Activated CD8-positive, alpha-beta memory T cell treated with anti-CD3 and anti-CD28 coated beads, Interleukin-2, amount 50 U/mL, for 24 hours (primary cell): Measurements from ENCODE around the gene ZSCAN5A.
"Not testable (repeated sequence)": the region's sequence is repeated elsewhere in the genome, so short reads cannot be mapped to it uniquely, and the experiment has no call there.

Experiments
- DNase-seq: peaks from one replicate; pipeline ENCODE4 v3.0.0-alpha.2; 2020; ENCODE audit errors: extremely low read depth

ZSCAN5A gene

GRCh38 chr19:56314381-56315076, at the start of gene ZSCAN5A:
Gene ZSCAN5A, minus strand, starts transcription at chr19:56314839. Its CDS starts 89,793 bp downstream, at chr19:56225046.
- DNase-seq: peak; percentile 95

- DNase-seq: no peak
Measured at GRCh38 chr19:56360841-56361240, 46.2 kb upstream of the ZSCAN5A start.

GRCh38 chr19:56356944-56357343, 42.3 kb upstream of the ZSCAN5A start:
- DNase-seq: no peak

DNA sequence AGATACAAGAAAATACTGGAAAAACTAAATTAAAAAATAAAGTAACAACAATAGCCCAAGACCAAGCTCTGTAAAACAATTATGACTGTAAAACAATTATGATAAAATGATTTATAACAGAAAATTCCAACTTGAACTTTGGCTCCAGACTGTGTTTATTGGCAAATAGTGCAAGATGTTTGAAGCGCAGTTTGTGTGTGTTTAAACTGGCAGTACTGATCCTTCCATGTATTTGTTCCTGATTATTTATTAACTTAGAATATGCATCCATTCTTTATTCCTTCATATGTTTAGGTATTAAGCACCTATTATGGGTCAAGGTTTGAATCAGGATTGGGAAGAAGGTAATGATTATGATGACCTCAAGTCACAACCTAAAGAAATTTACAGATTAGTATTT, 40.9 kb upstream of the ZSCAN5A start:
- DNase-seq: no peak

- no peak for DNase-seq
Measured at GRCh38 chr19:56351208-56351607, 36.6 kb upstream of the ZSCAN5A start.

DNA sequence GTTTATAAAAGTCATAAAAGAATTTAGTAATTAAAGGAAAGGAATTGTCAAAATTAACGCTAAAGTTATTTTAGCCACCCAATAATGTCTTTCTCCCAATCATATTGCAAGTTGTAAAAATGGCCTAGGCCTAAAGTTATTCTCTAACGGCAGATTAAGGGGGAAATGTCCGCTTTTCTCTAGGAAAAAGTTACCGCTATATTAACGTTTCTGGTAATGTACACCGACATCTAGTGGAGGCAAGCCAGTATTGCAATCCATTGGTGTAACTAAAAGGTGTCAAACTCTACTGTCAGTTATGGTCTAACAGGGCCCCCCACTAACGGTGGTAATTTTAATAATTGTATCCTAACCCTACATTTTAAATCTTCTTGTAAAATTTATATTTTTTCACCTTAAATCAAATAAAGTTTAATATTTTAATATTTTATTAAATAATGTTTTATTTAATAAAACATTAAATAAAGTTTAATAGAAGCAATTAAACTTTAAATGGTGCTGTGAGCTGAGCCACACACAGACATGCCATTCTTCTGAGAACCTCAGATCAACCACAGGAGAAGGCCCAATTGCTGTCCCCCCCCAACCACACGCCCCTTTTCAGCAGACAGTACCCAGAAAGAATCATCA, 35.9 kb upstream of the ZSCAN5A start:
- DNase-seq: peak; percentile 15

GRCh38 chr19:56348289-56348877, 33.7 kb upstream of the ZSCAN5A start:
- DNase-seq: no peak

GRCh38 chr19:56347163-56347778, 32.6 kb upstream of the ZSCAN5A start:
- no peak for DNase-seq

DNA sequence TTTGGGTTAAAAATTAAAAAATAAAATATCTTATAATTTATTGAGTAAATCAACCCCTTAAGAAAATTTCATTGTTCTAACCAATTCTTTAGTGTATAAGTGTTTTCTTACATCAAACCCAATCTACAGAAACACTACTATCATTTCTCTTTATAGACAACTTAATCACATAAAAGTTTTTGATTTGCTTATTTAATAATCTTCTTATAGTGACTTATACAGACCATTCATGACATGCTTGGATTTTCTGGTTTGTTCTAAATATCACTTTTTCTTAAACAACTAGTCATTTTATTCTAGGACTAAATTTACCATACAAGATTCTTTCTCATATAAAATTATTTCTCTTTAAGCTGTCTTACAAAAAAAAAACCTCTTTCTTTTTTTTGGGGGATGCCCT, 27.3 kb upstream of the ZSCAN5A start:
- no peak for DNase-seq

GRCh38 chr19:56339031-56339430, 24.4 kb upstream of the ZSCAN5A start:
- not testable (repeated sequence) for DNase-seq

DNA sequence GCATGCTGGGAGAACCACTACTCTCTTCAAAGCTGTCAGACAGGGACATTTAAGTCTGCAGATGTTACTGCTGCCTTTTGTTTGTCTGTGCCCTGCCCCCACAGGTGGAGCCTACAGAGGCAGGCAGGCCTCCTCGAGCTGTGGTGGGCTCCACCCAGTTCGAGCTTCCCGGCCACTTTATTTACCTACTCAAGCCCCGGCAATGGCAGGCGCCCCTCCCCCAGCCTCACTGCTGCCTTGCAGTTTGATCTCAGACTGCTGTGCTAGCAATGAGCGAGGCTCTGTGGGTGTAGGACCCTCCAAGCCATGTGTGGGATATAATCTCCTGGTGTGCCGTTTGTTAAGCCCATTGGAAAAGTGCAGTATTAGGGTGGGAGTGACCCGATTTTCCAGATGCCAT, 22.4 kb upstream of the ZSCAN5A start:
- DNase-seq: not testable (repeated sequence)

GRCh38 chr19:56335371-56335770, 20.7 kb upstream of the ZSCAN5A start:
- not testable (repeated sequence) for DNase-seq

DNA sequence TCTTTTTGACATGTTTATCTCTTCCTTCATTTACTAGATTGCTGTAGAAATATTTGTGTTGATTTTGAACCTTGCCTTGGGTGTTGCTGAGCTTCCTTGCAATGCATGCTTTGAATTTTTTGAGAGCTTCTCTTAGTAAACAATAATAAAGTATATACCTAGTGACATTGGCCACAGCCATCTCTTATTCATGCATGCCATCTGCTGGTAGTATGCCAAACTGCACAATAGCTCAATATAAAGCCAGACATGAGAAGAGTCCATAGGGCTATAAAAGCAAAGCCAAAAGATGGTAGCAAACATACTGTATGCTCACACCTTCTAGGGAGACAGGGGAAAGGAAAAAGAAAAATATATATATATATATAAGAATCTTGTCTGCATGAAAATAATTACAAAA, 18.9 kb upstream of the ZSCAN5A start:
- DNase-seq: no peak

DNA sequence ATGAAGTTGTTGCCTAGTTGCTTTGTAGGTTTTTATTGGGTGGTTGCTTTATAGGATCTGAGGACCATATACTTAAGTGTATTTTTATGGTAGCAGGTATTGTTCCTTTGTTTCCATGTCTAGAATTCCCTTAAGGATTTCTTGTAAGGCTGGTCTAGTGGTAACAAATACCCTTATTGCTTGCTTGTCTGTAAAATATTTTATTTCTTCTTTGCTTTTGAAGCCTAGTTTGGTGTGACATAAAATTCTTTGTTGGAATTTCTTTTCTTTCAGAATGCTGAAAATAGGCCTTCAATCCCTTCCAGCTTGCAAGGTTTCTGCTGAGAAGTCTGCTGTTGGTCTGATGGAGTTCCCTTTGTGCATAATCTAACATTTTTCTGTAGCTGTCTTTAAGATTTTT, 18.1 kb upstream of the ZSCAN5A start:
- no peak for DNase-seq

GRCh38 chr19:56324436-56324835, 9.8 kb upstream of the ZSCAN5A start:
- DNase-seq: no peak

GRCh38 chr19:56321989-56322440, 7.4 kb upstream of the ZSCAN5A start:
- DNase-seq: no peak

GRCh38 chr19:56321254-56321988, 6.8 kb upstream of the ZSCAN5A start:
- DNase-seq: no peak

GRCh38 chr19:56319991-56320390, 5.4 kb upstream of the ZSCAN5A start:
- no peak for DNase-seq

GRCh38 chr19:56317749-56318148, 3.1 kb upstream of the ZSCAN5A start:
- DNase-seq: no peak

- no peak for DNase-seq
Measured at GRCh38 chr19:56316728-56317127, 2.1 kb upstream of the ZSCAN5A start.

- DNase-seq: peak; percentile 84
Measured at GRCh38 chr19:56315077-56315828, 614 bp upstream of the ZSCAN5A start.
